K562 (cell line): ENCODE results near the gene NAA38. TPM values are rescaled to one million over a fixed set of nuclear protein-coding genes. Genes with fewer than 3 reads are reported as not detected.

Experiments
- ADNP ChIP-seq: fragments of 200-800 bp; sonication (Bioruptor generic); IDR thresholded peaks from 2 replicates; pipeline ENCODE4 v1.6.1; 2016; ENCODE audit warnings: missing genetic modification characterization, missing compliant biosample characterization
- CTBP1 ChIP-seq: fragments of 450-650 bp; IDR thresholded peaks from 2 replicates; pipeline ENCODE4 v1.6.1; 2016; ENCODE audit warnings: borderline replicate concordance
- FOS ChIP-seq: IDR thresholded peaks from 3 replicates; pipeline ENCODE4 v1.6.1; 2011; ENCODE audit not compliant: insufficient read length; ENCODE audit errors: extremely low read depth
- HIVEP1 ChIP-seq: fragments of 250-450 bp; sonication (Bioruptor Pico); IDR thresholded peaks from 2 replicates; pipeline ENCODE4 v1.4.0; 2020; ENCODE audit warnings: mild to moderate bottlenecking
- MNT ChIP-seq, 2 experiments: fragments of 450-650 bp; conservative IDR thresholded peaks; 2 replicates each; pipeline ENCODE4 v1.6.1; 2017; ENCODE audit warnings: mild to moderate bottlenecking in 2 of 2, moderate library complexity in 2 of 2
- TFAM ChIP-seq: fragments of 250-450 bp; sonication (Bioruptor Pico); conservative IDR thresholded peaks from 2 replicates; pipeline ENCODE4 v1.5.0; 2021; ENCODE audit warnings: mild to moderate bottlenecking, moderate library complexity
- ZFP30 ChIP-seq: fragments of 250-450 bp; sonication (Bioruptor Pico); IDR thresholded peaks from 2 replicates; pipeline ENCODE4 v1.8.0; 2022; ENCODE audit warnings: moderate library complexity, mild to moderate bottlenecking, inconsistent platforms, borderline replicate concordance
- ZNF583 ChIP-seq: fragments of 250-450 bp; sonication (Bioruptor Pico); IDR thresholded peaks from 2 replicates; pipeline ENCODE4 v1.4.0; 2020
- ZZZ3 ChIP-seq: fragments of 450-650 bp; IDR thresholded peaks from 2 replicates; pipeline ENCODE4 v1.6.1; 2016; ENCODE audit warnings: antibody characterized with exemption, mild to moderate bottlenecking, moderate library complexity
- polyA plus RNA-seq, 8 experiments: library from polyadenylated mRNA; depleted of rRNA in 4 of 8; stranded (reverse) in 5 of 8; unstranded in 3 of 8; fragments of >200 nt; fragmentation: Nextera tagmentation in 2 of 8; fragmentation: Illumina TruSeq in 1 of 8; extraction: Ambion mirVana in 2 of 8; extraction: Trizol in 1 of 8; gene quantifications; 2 replicates each; pipeline versions ENCODE4 v1.2.1 to v1.2.3, GENCODE V29; 2011 to 2014; ENCODE audit warnings: inconsistent platforms in 1 of 8, missing spikeins in 1 of 8
- total RNA-seq, 7 experiments: library from RNA; depleted of rRNA in 6 of 7; stranded (reverse); fragments of >200 nt in 6 of 7; fragmentation: Illumina TruSeq in 2 of 7; extraction: Trizol in 2 of 7; gene quantifications; 2 replicates each; pipeline versions ENCODE4 v1.2.1 to v1.2.3, GENCODE V29; 2011 to 2021; ENCODE audit warnings: low replicate concordance in 1 of 7
- TF ChIP-seq, protein P1 (sequence below): sonication (generic); formaldehyde crosslinking; IDR thresholded peaks from 2 replicates; pipeline ENCODE4 v1.8.0; 2022; ENCODE audit warnings: mild to moderate bottlenecking, missing genetic modification reagents
- TF ChIP-seq, protein P2 (sequence below): sonication (generic); formaldehyde crosslinking; IDR thresholded peaks from 2 replicates; pipeline ENCODE4 v1.9.0; 2022; ENCODE audit warnings: mild to moderate bottlenecking, missing genetic modification reagents
- TF ChIP-seq, protein P3 (sequence below): fragments of 450-650 bp; IDR thresholded peaks from 2 replicates; pipeline ENCODE4 v1.6.1; 2016; ENCODE audit warnings: borderline replicate concordance
- TF ChIP-seq, protein P4 (sequence below): fragments of 450-650 bp; IDR thresholded peaks from 2 replicates; pipeline ENCODE4 v1.6.1; 2016; ENCODE audit warnings: low read depth, mild to moderate bottlenecking, moderate library complexity

Gene NAA38
- total and polyA plus RNA-seq, 9 of the 15 experiments (the other 6 are each of a cell fraction or from before 2014, with no cell fraction given) = 16.4 to 99.8 (median 57.3) TPM

DNA sequence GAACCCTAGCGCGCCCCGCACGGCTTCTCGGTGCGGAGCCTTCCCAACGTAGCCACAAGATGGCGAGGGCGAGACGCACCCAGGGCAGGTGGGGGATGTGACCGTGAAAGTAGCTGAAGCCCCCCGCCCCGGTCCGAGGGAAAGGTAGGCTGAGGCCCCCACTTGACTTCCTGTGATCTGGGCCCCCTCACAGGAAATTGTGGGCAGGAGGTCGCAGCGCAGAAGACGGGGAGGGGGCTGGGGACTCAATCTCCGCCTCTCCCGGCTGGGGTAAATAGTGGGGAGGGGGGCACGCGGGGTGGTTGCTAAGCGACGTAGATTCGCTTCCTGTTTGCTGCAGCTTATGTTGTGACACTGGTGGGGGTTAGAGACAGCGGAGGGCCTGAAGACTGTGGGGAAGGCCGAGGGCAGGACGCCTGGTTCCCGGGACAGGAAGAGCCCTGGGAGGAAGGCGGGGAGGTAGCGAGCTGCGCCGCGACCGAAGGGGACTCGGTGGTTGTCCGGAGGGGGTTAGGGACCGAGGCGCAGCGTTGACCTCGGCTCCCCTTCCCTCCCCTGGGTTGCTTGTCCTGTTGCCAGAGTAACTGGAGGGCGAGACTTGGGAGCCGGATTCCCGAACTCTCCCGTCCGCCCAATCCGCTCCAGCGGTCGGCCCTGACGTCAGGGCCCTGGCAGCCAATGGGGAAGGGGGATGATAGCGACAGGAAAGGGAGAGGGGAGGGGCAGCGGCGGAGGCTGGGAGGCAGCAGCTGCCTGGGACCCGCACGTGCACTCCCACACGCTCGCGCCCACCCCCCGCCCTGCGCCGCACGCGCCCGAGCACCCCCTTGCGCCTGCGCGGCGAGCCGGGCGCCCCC is 22.2 kb downstream of the NAA38 start (continued):
- TF ChIP-seq, protein P1, sequence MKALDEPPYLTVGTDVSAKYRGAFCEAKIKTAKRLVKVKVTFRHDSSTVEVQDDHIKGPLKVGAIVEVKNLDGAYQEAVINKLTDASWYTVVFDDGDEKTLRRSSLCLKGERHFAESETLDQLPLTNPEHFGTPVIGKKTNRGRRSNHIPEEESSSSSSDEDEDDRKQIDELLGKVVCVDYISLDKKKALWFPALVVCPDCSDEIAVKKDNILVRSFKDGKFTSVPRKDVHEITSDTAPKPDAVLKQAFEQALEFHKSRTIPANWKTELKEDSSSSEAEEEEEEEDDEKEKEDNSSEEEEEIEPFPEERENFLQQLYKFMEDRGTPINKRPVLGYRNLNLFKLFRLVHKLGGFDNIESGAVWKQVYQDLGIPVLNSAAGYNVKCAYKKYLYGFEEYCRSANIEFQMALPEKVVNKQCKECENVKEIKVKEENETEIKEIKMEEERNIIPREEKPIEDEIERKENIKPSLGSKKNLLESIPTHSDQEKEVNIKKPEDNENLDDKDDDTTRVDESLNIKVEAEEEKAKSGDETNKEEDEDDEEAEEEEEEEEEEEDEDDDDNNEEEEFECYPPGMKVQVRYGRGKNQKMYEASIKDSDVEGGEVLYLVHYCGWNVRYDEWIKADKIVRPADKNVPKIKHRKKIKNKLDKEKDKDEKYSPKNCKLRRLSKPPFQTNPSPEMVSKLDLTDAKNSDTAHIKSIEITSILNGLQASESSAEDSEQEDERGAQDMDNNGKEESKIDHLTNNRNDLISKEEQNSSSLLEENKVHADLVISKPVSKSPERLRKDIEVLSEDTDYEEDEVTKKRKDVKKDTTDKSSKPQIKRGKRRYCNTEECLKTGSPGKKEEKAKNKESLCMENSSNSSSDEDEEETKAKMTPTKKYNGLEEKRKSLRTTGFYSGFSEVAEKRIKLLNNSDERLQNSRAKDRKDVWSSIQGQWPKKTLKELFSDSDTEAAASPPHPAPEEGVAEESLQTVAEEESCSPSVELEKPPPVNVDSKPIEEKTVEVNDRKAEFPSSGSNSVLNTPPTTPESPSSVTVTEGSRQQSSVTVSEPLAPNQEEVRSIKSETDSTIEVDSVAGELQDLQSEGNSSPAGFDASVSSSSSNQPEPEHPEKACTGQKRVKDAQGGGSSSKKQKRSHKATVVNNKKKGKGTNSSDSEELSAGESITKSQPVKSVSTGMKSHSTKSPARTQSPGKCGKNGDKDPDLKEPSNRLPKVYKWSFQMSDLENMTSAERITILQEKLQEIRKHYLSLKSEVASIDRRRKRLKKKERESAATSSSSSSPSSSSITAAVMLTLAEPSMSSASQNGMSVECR (CRISPR knock-in tag) = peak; percentile 59; the same call in 1 of the 2 replicates
- TF ChIP-seq ZNF583 (CRISPR knock-in tag) (no peak), CTBP1 (peak; percentile 46), TFAM (CRISPR knock-in tag) (no peak), HIVEP1 (no peak), ZZZ3 (no peak), MNT (conservative IDR thresholded peaks at IDR 0.05) (peak; percentile 58 to 83), ZFP30 (CRISPR knock-in tag) (no peak), ADNP (tag) (no peak), FOS (peak; percentile 60)
- TF ChIP-seq, protein P2, sequence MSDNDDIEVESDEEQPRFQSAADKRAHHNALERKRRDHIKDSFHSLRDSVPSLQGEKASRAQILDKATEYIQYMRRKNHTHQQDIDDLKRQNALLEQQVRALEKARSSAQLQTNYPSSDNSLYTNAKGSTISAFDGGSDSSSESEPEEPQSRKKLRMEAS (CRISPR knock-in tag) = peak; percentile 80
- TF ChIP-seq, protein P3, sequence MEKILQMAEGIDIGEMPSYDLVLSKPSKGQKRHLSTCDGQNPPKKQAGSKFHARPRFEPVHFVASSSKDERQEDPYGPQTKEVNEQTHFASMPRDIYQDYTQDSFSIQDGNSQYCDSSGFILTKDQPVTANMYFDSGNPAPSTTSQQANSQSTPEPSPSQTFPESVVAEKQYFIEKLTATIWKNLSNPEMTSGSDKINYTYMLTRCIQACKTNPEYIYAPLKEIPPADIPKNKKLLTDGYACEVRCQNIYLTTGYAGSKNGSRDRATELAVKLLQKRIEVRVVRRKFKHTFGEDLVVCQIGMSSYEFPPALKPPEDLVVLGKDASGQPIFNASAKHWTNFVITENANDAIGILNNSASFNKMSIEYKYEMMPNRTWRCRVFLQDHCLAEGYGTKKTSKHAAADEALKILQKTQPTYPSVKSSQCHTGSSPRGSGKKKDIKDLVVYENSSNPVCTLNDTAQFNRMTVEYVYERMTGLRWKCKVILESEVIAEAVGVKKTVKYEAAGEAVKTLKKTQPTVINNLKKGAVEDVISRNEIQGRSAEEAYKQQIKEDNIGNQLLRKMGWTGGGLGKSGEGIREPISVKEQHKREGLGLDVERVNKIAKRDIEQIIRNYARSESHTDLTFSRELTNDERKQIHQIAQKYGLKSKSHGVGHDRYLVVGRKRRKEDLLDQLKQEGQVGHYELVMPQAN = peak; percentile 69
- TF ChIP-seq, protein P4, sequence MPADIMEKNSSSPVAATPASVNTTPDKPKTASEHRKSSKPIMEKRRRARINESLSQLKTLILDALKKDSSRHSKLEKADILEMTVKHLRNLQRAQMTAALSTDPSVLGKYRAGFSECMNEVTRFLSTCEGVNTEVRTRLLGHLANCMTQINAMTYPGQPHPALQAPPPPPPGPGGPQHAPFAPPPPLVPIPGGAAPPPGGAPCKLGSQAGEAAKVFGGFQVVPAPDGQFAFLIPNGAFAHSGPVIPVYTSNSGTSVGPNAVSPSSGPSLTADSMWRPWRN = peak; percentile 92
